NCI-H128 (cell line): ENCODE data around the gene TFAP2D.

ENCODE experiments used
- DNase-seq: peaks from one replicate; lab custom pipeline; 2025; ENCODE audit not compliant: unreplicated experiment; lab: John Stamatoyannopoulos, UW

The TFAP2D gene

DNA sequence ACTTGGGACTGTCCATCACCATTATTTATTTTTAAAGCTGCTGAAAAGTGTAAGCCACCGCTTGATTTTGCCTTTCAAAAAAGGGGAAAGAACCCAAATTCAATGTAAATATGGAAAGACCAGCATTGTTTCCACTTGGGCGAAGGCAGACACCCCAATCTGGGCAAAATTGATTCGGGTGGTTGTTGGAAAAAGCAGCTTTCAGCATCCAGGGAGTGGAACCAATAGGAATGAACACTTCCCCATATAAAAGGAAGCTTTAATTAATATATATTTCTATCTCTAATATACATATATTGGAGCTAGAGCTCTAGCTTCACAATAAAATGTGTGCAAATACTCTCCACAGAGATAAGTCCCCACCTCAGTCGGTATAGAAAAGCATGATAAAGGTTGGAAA lies at the start of gene TFAP2D:
TFAP2D (plus strand) TSS at position 301 of the 400 bp plus-strand sequence. CDS start 530 bp downstream, outside the sequence.
- DNase-seq = no peak

DNA sequence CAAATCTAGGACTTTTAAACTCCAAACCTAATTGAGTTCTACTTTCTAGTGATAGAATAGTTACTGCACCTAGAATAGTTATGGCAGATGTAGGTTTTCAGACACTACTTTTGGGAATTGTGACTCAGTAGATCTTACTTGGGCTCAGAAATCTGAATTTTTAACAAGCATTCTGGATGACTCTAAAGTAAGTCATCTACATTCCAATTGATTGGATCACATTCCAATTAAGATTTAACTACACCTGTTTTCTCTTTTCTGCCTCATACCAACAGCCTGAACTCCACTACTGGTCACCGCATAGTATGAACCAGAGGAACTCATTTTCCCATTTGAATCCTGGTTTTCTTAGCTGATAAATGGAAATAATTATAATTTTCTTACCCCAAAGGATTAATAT lies 49.5 kb upstream of the TFAP2D start:
- DNase-seq = no peak

DNA sequence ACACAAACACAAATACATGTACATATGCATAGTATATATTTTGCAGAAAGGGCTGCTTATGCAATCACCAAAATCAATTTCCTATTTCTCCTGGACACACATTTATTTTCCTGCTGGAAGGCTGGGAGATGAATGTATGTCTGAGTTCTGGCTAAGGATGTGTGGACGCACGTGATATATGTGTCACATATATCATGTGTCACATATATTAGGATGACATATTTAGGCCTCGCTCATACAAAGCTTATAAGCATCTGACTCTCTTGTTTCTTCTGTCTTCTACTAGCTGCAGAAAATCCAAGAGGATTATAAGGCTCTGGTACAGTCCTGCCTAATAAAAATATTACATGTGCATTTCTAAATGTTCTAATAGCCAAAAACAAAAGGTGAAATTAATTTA lies 47.2 kb upstream of the TFAP2D start:
- no peak for DNase-seq

DNA sequence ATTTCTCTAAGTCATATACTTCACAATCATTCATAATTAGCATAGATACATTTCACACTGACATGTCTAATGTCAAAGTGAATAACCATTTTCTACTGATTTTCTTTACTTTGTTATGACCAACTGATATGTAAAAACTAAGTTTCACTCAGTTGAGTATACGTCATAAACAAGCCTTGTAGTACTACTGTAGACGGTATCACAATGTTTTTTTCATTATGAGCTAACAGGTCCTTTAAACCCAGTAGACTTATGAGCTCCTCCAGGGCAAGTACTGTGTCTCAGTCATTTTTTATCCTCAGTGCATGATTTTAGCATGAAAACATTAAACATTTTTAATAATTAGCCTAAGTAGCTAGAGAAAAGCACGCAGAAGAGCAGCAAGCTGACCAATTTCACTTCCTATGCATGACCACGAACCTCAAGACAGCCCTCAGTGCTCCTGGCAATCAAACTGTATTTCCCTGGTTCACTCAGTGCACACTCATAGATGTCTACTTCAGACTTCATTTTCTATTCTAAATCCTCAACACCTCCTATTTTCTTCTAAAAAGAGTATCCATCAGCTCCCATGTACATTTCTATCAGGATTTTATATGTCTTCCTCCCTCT lies 32.0 kb upstream of the TFAP2D start:
- no peak for DNase-seq

DNA sequence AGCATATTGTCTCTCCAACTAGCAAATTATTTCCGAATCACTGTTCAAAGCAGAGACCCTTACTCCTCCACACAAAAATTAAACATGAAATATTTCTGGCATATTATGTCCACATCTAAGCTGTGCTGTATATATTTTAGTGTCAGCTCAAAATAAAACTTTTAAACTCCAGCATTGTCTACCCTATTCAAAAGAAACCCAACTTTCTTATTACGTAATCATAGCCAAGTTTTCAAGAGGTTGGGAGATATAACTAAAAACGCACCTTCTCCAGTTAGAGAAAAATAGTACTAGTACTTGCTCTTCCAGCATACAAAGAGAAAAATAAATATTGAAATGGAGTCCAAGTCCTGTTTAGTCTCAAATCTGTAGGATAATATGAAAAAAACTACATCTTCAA lies 24.1 kb upstream of the TFAP2D start:
- no peak for DNase-seq

DNA sequence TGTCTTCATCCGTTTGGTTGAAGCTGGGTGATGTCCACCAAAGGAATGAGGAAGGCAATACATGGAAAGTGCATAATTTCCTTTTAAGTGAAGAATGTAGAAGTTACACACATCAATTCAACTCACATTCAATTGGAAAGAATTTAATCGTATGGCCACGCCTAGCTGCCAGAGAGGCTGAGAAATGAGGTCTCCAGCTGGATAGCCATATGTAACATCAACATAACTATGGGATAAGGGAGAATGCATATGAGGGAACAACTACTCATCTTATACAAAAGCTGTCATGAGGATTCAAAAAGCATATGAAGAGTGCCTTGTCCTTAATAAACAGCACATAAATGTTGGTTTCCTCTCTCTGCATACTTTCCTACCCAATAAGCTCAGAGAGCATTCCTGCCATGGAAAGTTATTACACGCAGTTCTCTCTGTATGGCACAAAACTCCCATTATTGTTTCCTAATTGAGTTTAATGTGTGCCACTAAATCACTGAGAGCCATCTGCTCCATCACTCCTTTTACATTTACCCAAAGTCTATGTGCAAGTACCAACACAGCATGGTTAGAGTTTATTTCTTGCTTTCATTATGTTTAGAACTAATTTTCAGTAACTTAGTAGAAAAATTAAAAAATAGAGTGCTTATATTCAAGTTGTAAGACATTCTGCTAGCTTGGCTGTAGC lies 21.4 kb upstream of the TFAP2D start:
- DNase-seq = no peak

DNA sequence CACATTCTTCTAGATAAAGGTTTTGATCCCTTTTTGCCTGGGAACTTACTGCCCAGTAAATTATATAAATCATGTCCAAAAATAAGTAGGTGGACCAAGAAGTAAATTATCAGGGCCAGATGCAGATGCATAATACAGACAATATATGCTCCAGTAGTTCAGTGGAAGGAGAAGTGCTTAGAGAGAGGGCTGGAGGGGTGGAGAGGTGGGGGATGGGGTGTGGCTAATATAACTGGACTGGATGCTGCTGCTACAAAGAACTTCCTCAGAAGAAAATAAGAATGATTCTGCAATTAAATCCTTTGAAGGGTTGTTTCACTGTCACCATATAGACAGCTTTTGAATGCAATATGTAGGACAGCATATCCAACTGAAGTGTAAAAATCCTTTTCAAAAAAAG lies 14.8 kb upstream of the TFAP2D start:
- no peak for DNase-seq

DNA sequence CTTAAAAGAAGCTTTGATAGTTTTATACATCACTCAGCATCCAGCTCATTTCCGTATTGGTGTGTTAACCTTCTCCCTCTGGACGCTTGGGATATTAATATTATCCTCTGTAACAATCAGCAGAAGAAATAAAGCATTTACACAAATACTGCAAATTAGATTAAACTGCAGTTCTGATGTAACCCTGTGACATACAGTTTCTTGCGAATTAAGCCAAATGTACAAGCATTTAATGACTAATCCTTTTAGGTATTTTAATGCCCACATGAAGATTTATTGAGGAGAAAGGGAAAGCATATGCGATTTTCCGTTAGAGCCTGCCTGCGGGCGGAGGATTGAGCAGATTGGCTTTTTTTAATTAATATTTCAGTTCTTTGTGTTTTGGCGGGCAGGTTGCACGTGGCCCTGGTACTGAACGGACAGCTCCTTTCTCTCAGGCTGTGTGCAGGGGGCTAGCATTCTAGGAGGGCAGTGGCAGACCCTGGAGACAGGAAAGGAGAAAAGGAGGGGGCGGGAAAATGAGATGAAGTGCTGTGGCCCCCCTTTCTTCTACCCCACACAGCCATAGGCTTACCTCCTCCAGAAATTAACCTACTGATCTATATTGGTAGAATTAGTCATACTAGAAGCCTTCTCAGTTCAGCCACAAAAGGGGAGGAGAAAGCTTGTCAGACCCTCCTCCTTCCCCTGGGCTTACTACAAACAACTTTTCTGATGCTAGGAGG lies 14.1 kb upstream of the TFAP2D start:
- DNase-seq = no peak

DNA sequence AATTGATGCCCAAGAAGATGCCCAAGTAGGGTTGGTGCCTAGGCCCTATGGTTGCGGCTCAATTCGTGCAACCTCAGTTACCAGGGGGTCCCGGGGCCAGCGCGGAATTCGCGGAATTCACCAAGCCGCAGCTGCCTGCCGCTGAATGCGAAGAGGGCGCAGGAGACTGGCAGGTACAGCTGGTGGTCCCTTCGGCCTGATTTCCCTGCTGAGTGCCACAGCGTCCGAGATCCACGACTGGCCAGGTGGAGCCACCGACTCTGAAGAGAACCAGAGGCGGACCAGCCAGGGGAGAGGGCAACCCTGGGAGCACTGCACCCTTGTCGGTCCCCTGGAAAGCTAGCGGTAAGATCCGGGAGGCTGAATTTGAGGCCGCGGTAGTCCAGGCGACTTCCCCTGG lies 6.8 kb upstream of the TFAP2D start:
- no peak for DNase-seq

DNA sequence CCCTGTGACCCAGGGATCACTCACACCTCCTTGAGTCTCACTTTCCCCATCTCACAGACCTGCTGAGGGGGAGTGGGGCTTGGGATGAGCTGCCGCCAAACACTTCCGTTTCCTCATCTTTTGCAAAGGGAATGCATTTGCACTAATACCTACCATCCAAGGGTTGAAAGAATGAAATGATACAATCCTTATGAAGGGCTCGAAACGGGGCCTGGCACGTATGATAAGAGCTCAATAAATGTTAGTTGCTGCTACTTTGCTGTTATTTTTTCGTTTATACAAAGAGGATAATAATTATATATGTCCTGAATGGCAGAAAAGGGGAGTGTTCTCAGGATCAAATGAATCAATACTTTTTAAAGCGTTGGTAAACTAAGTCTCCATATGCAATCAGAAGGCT lies 6.1 kb upstream of the TFAP2D start:
- no peak for DNase-seq

DNA sequence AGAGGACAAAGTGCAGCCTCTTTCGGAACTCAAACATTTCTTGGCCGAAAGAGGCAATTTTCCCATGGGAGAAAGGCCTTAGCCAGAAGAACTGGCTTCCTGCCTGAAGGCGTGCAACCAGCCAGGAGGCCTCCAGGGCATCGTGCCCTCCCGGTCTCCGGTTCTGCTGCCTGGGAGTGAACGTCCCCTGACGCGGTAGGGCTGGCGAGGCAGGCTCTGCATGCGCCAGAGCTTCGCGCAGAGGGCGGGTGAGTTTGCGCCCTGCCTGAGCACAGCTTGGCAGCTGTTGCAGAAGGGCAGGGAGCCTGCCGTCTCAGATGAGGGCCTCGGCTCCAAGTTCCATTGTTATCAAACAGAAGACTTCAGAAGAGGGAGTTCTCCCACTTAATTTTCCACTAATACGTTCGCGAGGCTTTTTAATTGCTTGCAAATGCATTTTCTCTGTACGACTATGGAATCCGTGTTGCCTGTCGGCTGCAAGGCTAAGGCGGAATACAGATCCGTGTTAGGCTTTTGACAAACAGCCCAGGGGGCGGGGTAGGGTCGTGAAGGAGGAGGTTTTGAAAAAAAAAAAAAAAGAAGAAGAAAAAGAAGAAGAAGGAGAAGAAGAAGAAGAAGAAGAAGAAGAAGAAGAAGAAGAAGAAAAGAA lies 5.5 kb upstream of the TFAP2D start:
- no peak for DNase-seq

DNA sequence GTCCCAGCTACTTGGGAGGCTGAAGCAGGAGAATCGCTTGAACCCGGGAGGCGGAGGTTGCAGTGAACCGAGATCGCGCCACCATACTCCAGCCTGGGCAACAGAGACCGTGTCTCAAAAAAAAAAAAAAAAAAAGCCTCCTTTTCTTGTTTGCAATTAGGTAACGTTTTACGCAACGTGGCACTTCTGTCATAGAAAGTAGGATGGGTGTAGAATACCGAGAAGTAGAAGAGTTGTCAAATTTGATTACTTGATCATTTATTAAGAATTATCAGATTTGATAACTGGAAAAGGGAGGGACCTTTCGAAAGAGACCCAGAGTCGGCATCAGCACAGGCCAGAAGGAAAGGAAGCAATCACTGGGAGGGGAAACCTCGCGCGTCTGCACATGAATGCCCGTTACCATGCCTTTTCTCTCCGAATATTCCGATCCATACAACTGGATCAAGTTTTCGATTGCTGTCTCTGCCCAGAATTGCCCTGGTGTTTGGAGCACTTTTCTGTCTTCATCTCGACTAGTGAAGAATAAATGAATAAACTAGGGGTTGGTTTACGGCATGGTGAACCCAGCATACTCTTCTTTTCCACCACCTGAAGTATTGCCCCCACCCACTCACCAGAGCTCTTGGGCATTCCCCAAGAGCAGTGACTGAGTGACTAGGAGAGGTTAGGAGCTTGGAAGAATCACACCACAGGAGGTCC lies 4.5 kb upstream of the TFAP2D start:
- no peak for DNase-seq

DNA sequence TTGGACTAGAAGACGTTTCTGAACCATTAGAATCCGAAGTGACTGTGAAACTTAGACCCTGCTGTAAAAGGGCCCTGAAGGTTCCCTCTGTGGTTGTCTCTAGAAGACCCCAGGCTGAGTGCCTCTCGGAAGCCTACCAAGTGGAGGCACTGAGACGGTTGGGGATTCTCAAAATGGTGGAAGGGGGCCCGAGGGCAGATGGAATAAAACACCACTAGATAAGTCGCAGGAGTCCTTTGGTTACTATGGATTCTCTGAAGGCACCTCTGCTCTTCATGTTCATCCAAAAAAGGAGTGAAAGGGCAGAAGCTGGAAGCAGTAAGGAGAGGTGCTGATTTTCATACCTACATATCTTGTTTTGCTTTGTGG lies 4.0 kb upstream of the TFAP2D start:
- DNase-seq = no peak

DNA sequence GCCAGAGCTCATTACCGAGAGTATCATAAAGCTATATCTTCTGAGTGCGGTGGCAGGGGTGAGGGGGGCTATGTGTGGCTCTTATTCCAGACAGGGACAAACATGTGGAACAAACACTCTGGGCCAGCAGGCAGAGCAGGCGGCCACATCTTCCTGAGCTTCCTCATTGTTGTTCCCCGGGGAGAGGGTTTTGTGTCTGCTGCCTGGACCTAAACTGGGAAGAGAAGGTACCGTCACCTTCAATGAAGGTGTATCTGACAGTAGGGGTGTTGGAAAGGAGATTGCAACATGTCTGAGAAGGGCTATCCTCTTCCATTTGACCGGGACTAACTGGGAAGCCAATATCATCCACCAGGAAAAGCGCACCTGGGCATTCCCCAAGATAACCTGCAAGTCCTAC lies 1.6 kb upstream of the TFAP2D start:
- no peak for DNase-seq

DNA sequence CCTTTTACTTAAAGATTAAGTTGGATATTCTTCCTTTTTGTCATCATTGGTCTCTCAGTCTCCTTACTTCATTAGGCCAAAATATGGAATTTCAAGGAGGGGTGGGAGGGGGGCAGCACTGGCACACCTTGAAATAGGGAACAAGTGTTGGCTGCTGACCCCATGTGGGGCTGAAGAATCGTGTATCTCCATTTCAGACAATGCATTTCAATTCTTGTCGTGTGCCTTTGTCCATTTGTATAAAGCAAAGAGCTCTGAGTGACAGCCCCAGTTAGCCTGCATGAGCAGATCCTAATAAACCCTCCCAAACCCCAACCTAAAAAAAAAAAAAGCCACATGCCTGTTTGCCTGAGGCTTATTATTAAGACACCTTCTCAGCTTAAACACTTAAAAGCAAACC lies 1.0 kb upstream of the TFAP2D start:
- no peak for DNase-seq

DNA sequence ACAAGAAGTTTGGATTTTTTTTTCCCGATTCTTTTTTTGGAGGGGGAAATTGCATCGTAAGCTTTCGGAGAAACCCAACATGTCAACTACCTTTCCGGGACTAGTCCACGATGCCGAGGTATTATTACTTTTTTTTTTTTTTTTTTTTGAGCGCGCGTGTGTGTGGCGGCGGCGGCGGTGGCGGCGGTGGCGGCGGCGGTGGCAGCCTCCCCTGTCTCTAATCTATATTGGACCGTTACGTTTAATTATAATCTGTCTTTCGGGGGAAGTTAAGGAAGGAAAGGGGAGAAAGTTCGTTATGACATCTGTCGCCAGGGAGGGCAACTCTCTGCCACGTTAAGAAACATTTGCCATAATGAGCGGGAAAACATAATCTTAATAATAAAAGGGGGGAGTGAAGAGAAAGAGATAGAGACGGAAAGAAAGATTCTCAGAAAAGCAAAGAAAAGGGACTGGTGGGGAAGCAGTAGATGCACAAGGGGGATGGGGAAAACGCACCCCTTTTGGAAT lies 706 bp downstream of the TFAP2D start:
- DNase-seq = no peak

DNA sequence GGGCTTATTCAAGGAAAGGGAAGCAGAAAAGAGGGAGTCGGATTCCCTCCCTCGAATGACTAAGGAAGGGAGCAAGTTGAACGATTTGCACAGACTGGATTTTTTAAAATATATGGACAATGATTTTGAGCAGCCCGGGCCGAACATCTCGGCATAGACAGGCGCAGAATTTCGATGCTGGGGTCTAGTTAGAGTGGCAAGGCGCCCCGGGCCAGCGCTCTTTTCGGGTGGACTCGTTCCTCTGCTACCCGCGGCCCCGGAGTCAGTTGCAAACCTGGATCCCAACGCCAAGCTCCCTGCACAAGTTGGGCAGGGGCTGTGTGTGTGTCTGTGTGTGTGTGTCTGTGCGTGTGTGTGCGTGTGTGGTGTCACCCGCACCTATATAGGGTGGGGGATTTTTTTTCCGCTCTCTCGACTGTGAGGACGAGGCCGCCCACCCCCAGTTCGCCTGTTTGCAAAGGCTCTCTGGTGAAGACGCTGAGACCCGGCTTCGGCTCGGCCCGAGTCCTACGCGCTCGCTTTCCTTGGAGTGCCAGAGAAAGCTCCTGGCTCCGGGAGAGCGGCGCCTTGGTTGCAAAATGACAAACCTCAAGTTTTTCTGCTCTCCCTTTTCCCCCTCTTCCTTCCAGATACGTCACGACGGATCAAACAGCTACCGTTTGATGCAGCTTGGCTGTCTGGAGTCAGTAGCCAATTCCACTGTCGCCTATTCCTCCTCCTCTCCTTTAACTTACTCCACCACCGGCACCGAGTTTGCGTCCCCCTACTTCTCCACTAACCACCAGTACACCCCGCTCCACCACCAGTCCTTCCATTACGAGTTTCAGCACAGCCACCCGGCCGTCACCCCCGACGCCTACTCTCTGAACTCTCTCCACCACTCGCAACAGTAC lies 1.4 kb downstream of the TFAP2D start:
- DNase-seq = no peak

DNA sequence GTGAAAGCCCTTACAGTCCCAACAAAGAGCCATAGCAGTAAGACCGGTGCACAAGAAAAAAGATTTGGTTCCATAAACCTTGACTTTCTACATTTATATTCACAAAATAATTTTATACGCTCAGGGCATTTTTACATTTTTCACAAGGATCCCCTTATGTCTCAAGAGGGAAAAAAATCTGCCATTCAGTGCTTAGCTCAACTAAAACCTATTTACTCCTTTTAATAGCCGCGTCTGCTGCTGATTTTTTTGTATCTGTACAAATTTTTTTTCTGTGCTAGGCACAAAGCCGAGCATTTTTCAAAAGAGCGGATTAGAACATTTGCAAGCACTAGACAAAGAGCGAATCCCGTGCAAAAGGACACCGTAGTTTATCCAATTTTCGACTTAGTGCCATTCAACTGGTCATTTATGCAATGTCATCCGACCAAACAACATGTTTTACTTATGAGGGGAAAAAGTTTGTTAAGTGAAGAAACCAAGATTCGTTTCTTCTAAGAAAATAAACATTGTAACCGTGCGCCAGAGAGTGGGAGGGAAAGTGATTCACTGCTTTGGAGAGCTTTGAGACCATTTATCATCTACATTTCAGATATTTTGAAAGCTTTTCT lies 3.7 kb downstream of the TFAP2D start:
- no peak for DNase-seq

DNA sequence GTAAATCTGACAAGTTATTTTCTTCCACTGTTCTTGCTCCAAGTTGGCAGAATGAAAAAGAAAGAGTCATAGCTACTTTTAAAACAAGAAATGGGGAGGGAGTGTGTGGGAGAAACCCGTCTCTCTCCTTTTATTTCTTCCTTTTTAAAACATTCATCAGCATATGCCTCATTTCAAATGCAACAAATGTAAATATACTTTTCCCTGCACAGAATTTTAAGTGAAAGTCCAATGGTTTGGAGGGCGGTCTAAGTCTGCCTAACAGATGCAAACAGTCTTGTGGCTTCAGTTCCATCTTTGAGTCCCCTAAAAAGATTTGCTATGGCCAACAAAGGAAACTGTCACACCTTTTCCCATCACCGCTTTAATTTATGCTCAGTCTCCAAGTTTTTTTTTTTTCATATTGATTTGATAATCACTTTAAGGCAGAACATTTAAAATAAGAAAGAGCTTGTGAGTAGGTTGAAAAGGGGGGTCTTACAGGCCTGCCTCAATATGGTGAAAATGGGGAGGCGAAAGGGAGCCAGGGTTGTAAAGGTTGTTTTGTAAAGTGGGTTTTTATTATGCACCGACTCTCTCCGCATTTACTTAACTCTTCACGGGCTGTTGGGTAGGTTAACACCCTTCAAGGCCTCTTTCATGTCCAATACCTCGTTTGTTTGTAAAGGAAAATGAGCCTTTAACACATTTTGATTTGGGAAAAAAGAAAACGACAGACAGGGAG lies 4.6 kb downstream of the TFAP2D start:
- no peak for DNase-seq
